HepG2 (cell line): Measurements from ENCODE around the gene RPS2. TPM values are rescaled to one million over a fixed set of nuclear protein-coding genes. Genes with fewer than 3 reads are reported as not detected.
A peak's percentile ranks its signal among the peaks of the same experiment; 100 is the strongest.

Source experiments
- ATAC-seq: fragments of 200-7000 bp; cut with Tn5 transposase; 3 replicates; pipeline ENCODE4 v1.9.1; 2020; ENCODE audit warnings: mild to moderate bottlenecking, moderate library complexity
- BruUV-seq: library from RNA; stranded (reverse); fragments of 400-500 nt; replicated peaks from 2 replicates; lab custom pipeline; 2021; lab: Mats Ljungman, UMichigan
- CTCF ChIA-PET: fragments of 300-600 bp; formaldehyde crosslinking; extraction: SDS; loops from one replicate; lab custom pipeline; 2021; ENCODE audit warnings: low total read pairs, inconsistent platforms, low intra/inter-chr PET ratio; lab: Yijun Ruan, JAX
- POLR2A ChIA-PET: fragments of 350-600 bp; sonication (Branson Sonifier 250); formaldehyde crosslinking; loops from one replicate; lab custom pipeline; 2020; ENCODE audit warnings: antibody characterized with exemption, inconsistent platforms; lab: Yijun Ruan, JAX
- DNase-seq: peaks from one replicate; pipeline ENCODE4 v3.0.0-alpha.2; 2015; ENCODE audit warnings: low spot score
- FAIRE-seq: peaks from 3 replicates; lab custom pipeline; 2011; peaks lifted over from hg19 to GRCh38; lab: Jason Lieb, UNC
- H2AFZ ChIP-seq: one replicate; pipeline ENCODE4 v1.6.1; 2011; ENCODE audit warnings: low read length, inconsistent platforms
- H3K27ac ChIP-seq: fragments of 300-600 bp; 3 replicates; pipeline ENCODE4 v1.8.0; 2011; ENCODE audit warnings: mixed run types, mild to moderate bottlenecking, mixed read lengths, low read length, inconsistent platforms; ENCODE audit not compliant: insufficient read depth; ENCODE audit errors: extremely low read length
- H3K27me3 ChIP-seq, 2 experiments: fragments of 200-600 bp in 1 of 2; 2 replicates in 1 of 2; 3 replicates in 1 of 2; pipeline versions ENCODE4 v1.6.0 to v1.8.0; 2011; ENCODE audit warnings: low read length in 2 of 2, mild to moderate bottlenecking in 2 of 2, moderate library complexity in 2 of 2, inconsistent platforms in 1 of 2; ENCODE audit not compliant: insufficient read depth in 2 of 2, control insufficient read depth in 1 of 2
- H3K36me3 ChIP-seq, 2 experiments: fragments of 200-600 bp in 1 of 2; replicated peaks in 1 of 2; 2 replicates in 1 of 2; 3 replicates in 1 of 2; pipeline versions ENCODE4 v1.5.1 to v1.8.0; 2011; ENCODE audit warnings: low read length in 2 of 2, inconsistent platforms in 1 of 2; ENCODE audit not compliant: insufficient read depth in 2 of 2, control insufficient read depth in 1 of 2
- H3K4me1 ChIP-seq: 2 replicates; pipeline ENCODE4 v1.5.1; 2012; ENCODE audit warnings: low read length, inconsistent platforms; ENCODE audit not compliant: insufficient read depth
- H3K4me2 ChIP-seq: 2 replicates; pipeline ENCODE4 v1.6.0; 2011; ENCODE audit warnings: low read depth, low read length, inconsistent platforms
- H3K4me3 ChIP-seq, 3 experiments: fragments of 200-600 bp in 1 of 3; sonication (generic), shearing (Covaris generic) in 1 of 3; replicated peaks in 1 of 3; 2 replicates each; pipeline ENCODE4 v1.5.1; 2011 to 2016; ENCODE audit warnings: low read length in 3 of 3, inconsistent platforms in 2 of 3, low read depth in 2 of 3, mild to moderate bottlenecking in 2 of 3, control low read depth in 1 of 3, mixed read lengths in 1 of 3; ENCODE audit not compliant: insufficient read depth in 1 of 3
- H3K79me2 ChIP-seq: one replicate; pipeline ENCODE4 v1.6.1; 2011; ENCODE audit warnings: low read length, inconsistent platforms; ENCODE audit not compliant: insufficient read depth
- H3K9ac ChIP-seq: 2 replicates; pipeline ENCODE4 v1.6.0; 2011; ENCODE audit warnings: mild to moderate bottlenecking, low read depth, low read length, inconsistent platforms; ENCODE audit not compliant: insufficient read depth
- H3K9me3 ChIP-seq: 2 replicates; pipeline ENCODE4 v1.5.1; 2012; ENCODE audit warnings: mild to moderate bottlenecking, low read length
- H4K20me1 ChIP-seq: 2 replicates; pipeline ENCODE4 v1.6.0; 2011; ENCODE audit warnings: inconsistent platforms, mild to moderate bottlenecking, low read length, moderate library complexity; ENCODE audit not compliant: insufficient read depth
- ATRX ChIP-seq: sonication (generic); formaldehyde crosslinking; IDR thresholded peaks from 2 replicates; pipeline ENCODE4 v1.4.0; 2020; ENCODE audit warnings: missing genetic modification reagents, borderline replicate concordance
- GLI4 ChIP-seq: sonication (generic); formaldehyde crosslinking; IDR thresholded peaks from 2 replicates; pipeline ENCODE4 v1.5.1; 2020; ENCODE audit warnings: missing genetic modification reagents, mild to moderate bottlenecking, moderate library complexity, borderline replicate concordance
- KAT2B ChIP-seq: fragments of 150-350 bp; IDR thresholded peaks from 2 replicates; pipeline ENCODE4 v1.6.1; 2014; ENCODE audit warnings: low read depth, low read length, borderline replicate concordance
- MAX ChIP-seq: IDR thresholded peaks from 2 replicates; pipeline ENCODE4 v1.6.1; 2012; ENCODE audit warnings: inconsistent platforms
- MTF1 ChIP-seq: sonication (generic); formaldehyde crosslinking; IDR thresholded peaks from 2 replicates; pipeline ENCODE4 v1.5.0; 2020; ENCODE audit warnings: missing genetic modification reagents
- RBM39 ChIP-seq: fragments of 200-400 bp; formaldehyde crosslinking; IDR thresholded peaks from one replicate; pipeline ENCODE4 v1.6.1; 2018; ENCODE audit warnings: antibody characterized with exemption, mild to moderate bottlenecking, low read depth, low read length; ENCODE audit not compliant: poor library complexity, severe bottlenecking
- SOX13 ChIP-seq, 3 experiments: fragments of 450-650 bp in 1 of 3; sonication (generic) in 1 of 3; formaldehyde crosslinking in 1 of 3; IDR thresholded peaks in 2 of 3; conservative IDR thresholded peaks in 1 of 3; 2 replicates each; pipeline versions ENCODE4 v1.5.0 to v1.6.1; 2016 to 2020; ENCODE audit warnings: antibody characterized with exemption in 1 of 3, mild to moderate bottlenecking in 1 of 3, missing compliant biosample characterization in 1 of 3, missing genetic modification reagents in 1 of 3, moderate library complexity in 1 of 3
- ZBTB14 ChIP-seq: sonication (generic); formaldehyde crosslinking; IDR thresholded peaks from 2 replicates; pipeline ENCODE4 v1.4.0; 2020; ENCODE audit warnings: missing genetic modification reagents
- ZNF224 ChIP-seq: sonication (generic); formaldehyde crosslinking; IDR thresholded peaks from 2 replicates; pipeline ENCODE4 v1.5.0; 2020; ENCODE audit warnings: mild to moderate bottlenecking, missing genetic modification reagents
- ZNF225 ChIP-seq: sonication (generic); formaldehyde crosslinking; IDR thresholded peaks from 2 replicates; pipeline ENCODE4 v1.4.0; 2020; ENCODE audit warnings: mild to moderate bottlenecking, missing genetic modification reagents
- ZNF251 ChIP-seq: sonication (generic); formaldehyde crosslinking; IDR thresholded peaks from 2 replicates; pipeline ENCODE4 v1.9.0; 2021; ENCODE audit warnings: mild to moderate bottlenecking, missing genetic modification reagents
- ZNF687 ChIP-seq: sonication (generic); formaldehyde crosslinking; IDR thresholded peaks from 2 replicates; pipeline ENCODE4 v1.5.1; 2020; ENCODE audit warnings: mild to moderate bottlenecking, missing genetic modification reagents, moderate library complexity
- ZSCAN30 ChIP-seq: sonication (generic); formaldehyde crosslinking; IDR thresholded peaks from 2 replicates; pipeline ENCODE4 v1.5.0; 2020; ENCODE audit warnings: mild to moderate bottlenecking, missing genetic modification reagents
- WGBS: methylation state at CpG from one replicate; pipeline ENCODE4 v1.1.6; 2017; ENCODE audit warnings: low lambda C conversion rate; 5-methylcytosine and 5-hydroxymethylcytosine counted together
- in situ Hi-C: cut with HindIII; loops from 2 replicates; pipeline ENCODE4 v1.10.0; 2017; ENCODE audit warnings: low pct_unique_long_range_greater_than_20kb; ENCODE audit not compliant: extremely low pct_ligation_motif_present
- intact Hi-C: fragments of 100-400 bp; cut with micrococcal nuclease; formaldehyde crosslinking; loops from one replicate; pipeline ENCODE4 v1.10.0; 2022; ENCODE audit not compliant: unreplicated experiment
- polyA plus RNA-seq, 8 experiments: library from polyadenylated mRNA; depleted of rRNA in 3 of 8; stranded (reverse) in 7 of 8; unstranded in 1 of 8; fragments of >200 nt; fragmentation: Illumina TruSeq in 4 of 8; extraction: Trizol in 4 of 8; gene quantifications; 2 replicates each; pipeline versions ENCODE4 v1.2.1 to v1.2.3, GENCODE V29; 2011 to 2016; ENCODE audit warnings: low read depth in 4 of 8, missing spikeins in 1 of 8, mixed read lengths in 1 of 8; ENCODE audit not compliant: insufficient read depth in 1 of 8
- total RNA-seq, 5 experiments: library from RNA; depleted of rRNA; stranded (reverse); fragments of >200 nt; fragmentation: Illumina TruSeq; extraction: Trizol; gene quantifications; 2 replicates each; pipeline ENCODE4 v1.2.3, GENCODE V29; 2016; ENCODE audit warnings: low read depth in 1 of 5

Gene RPS2
- total and polyA plus RNA-seq, 2 of the 13 experiments (the other 11 are each of a cell fraction or from before 2014, with no cell fraction given), result 1,908 to 4,514 TPM

GRCh38 chr16:1915732-1916639 lies 48.6 kb downstream of the RPS2 start:
- DNase-seq, result no peak
- Histone ChIP-seq H4K20me1 (0 out of 2 replicates have a peak, but pooled peaks cover 2% of the 10 kb centered on the region), H3K4me1 (peaks cover 14% of the 10 kb centered on the region), H2AFZ (no peak overlapping the region), H3K9me3 (no peaks in the 10 kb centered on the region), H3K4me3 (no peak overlapping the region), H3K36me3 (no peaks in the 10 kb centered on the region), H3K27ac (no peak overlapping the region), H3K27me3 (peaks cover 37 to 79% of the 10 kb centered on the region in 2 experiments), H3K4me2 (no peak overlapping the region), H3K9ac (no peak overlapping the region), H3K79me2 (no peaks in the 10 kb centered on the region)
- in situ Hi-C loops, result no loop called here
- CTCF ChIA-PET, result no interaction called here
- WGBS, result 12% methylated on average over 10 of the region's 25 CpGs
- FAIRE-seq, result no peak
- POLR2A ChIA-PET, result interaction anchor here (1.2 kb wide), 1 partner anchor 89 kb away, joined by 4 read pairs; the partner anchor contains the start of genes FAHD1 and HAGH
- BruUV-seq, result no TSS peak
- no peak for ATAC-seq
- intact Hi-C loops, result no loop called here
- TF ChIP-seq ZSCAN30 (CRISPR knock-in tag) (no peak), GLI4 (CRISPR knock-in tag) (no peak), KAT2B (no peak), ZBTB14 (CRISPR knock-in tag) (no peak), ATRX (CRISPR knock-in tag) (no peak), ZNF687 (peak; percentile 56), ZNF225 (no peak), ZNF224 (CRISPR knock-in tag) (no peak), ZNF251 (CRISPR knock-in tag) (no peak), MAX (peak; percentile 41; the same call in 1 of the 2 replicates), MTF1 (CRISPR knock-in tag) (no peak), SOX13 (IDR thresholded peaks at IDR 0.05) (no peak), SOX13 (CRISPR knock-in tag; conservative IDR thresholded peaks at IDR 0.05 in 1 of 2, IDR thresholded peaks at IDR 0.05 in 1 of 2) (no peak), RBM39 (no peak)
